OCI-LY1 (cell line): Measurements from ENCODE around the gene VTCN1.

ENCODE experiments used
- CTCF ChIP-seq: fragments of 200-600 bp; sonication (generic), shearing (Covaris generic); IDR thresholded peaks from 2 replicates; pipeline ENCODE4 v1.5.1; 2017; ENCODE audit warnings: mild to moderate bottlenecking, antibody characterized with exemption, low read length, moderate library complexity, mixed read lengths
- EZH2 ChIP-seq: fragments of 200-600 bp; sonication (generic), shearing (Covaris generic); IDR thresholded peaks from 2 replicates; pipeline ENCODE4 v1.8.0; 2017; ENCODE audit warnings: borderline replicate concordance, mixed run types, mild to moderate bottlenecking, antibody characterized with exemption, low read length, moderate library complexity, mixed read lengths

GRCh38 chr1:117237726-117238381 is 27.1 kb upstream of the VTCN1 start:
- TF ChIP-seq CTCF (no peak), EZH2 (no peak)
